HepG2 (cell line): ENCODE results near the gene SH3D19. TPM values are rescaled to one million over a fixed set of nuclear protein-coding genes. Genes with fewer than 3 reads are reported as not detected.
A peak's percentile ranks its signal among the peaks of the same experiment; 100 is the strongest.

Experiments
- ARHGAP35 ChIP-seq: sonication (generic); formaldehyde crosslinking; IDR thresholded peaks from 2 replicates; pipeline ENCODE4 v1.9.0; 2022; ENCODE audit warnings: mild to moderate bottlenecking, inconsistent platforms, moderate library complexity, missing genetic modification reagents, borderline replicate concordance
- CCDC6 ChIP-seq: sonication (generic); formaldehyde crosslinking; IDR thresholded peaks from 2 replicates; pipeline ENCODE4 v1.8.1; 2022; ENCODE audit warnings: mild to moderate bottlenecking, missing genetic modification reagents, moderate library complexity
- DNMT3B ChIP-seq: conservative IDR thresholded peaks from 2 replicates; pipeline ENCODE4 v1.6.1; 2016; ENCODE audit warnings: missing biosample characterization, control low read depth
- FOXA3 ChIP-seq: IDR thresholded peaks from 2 replicates; pipeline ENCODE4 v1.6.1; 2016; ENCODE audit warnings: missing genetic modification reagents, missing compliant biosample characterization
- FOXK2 ChIP-seq: fragments of 450-650 bp; IDR thresholded peaks from 2 replicates; pipeline ENCODE4 v1.6.1; 2016
- KMT2A ChIP-seq: sonication (generic); formaldehyde crosslinking; IDR thresholded peaks from 2 replicates; pipeline ENCODE4 v1.4.0; 2020; ENCODE audit warnings: missing genetic modification reagents
- NAIF1 ChIP-seq: sonication (generic); formaldehyde crosslinking; IDR thresholded peaks from 2 replicates; pipeline ENCODE4 v1.5.0; 2020; ENCODE audit warnings: mild to moderate bottlenecking, missing genetic modification reagents, borderline replicate concordance
- NFYB ChIP-seq: sonication (generic); formaldehyde crosslinking; IDR thresholded peaks from 2 replicates; pipeline ENCODE4 v1.4.0; 2020; ENCODE audit warnings: missing genetic modification reagents
- RFX5 ChIP-seq: IDR thresholded peaks from 2 replicates; pipeline ENCODE4 v1.6.1; 2011; ENCODE audit warnings: low read depth, low read length, improper control_type of control experiment
- SOX13 ChIP-seq, 3 experiments: fragments of 450-650 bp in 1 of 3; sonication (generic) in 1 of 3; formaldehyde crosslinking in 1 of 3; IDR thresholded peaks in 2 of 3; conservative IDR thresholded peaks in 1 of 3; 2 replicates each; pipeline versions ENCODE4 v1.5.0 to v1.6.1; 2016 to 2020; ENCODE audit warnings: antibody characterized with exemption in 1 of 3, mild to moderate bottlenecking in 1 of 3, missing compliant biosample characterization in 1 of 3, missing genetic modification reagents in 1 of 3, moderate library complexity in 1 of 3
- SP140L ChIP-seq: sonication (generic); formaldehyde crosslinking; IDR thresholded peaks from 2 replicates; pipeline ENCODE4 v1.4.0; 2020; ENCODE audit warnings: missing genetic modification reagents, borderline replicate concordance
- TRIM24 ChIP-seq: sonication (generic); formaldehyde crosslinking; IDR thresholded peaks from 2 replicates; pipeline ENCODE4 v1.8.0; 2022; ENCODE audit warnings: mild to moderate bottlenecking, missing genetic modification reagents
- U2AF2 ChIP-seq: fragments of 200-400 bp; formaldehyde crosslinking; IDR thresholded peaks from 2 replicates; pipeline ENCODE4 v1.6.1; 2017; ENCODE audit warnings: low read depth, mild to moderate bottlenecking, low read length
- ZNF121 ChIP-seq: sonication (generic); formaldehyde crosslinking; IDR thresholded peaks from 2 replicates; pipeline ENCODE4 v1.5.0; 2020; ENCODE audit warnings: mild to moderate bottlenecking, missing genetic modification reagents
- ZNF143 ChIP-seq: sonication (generic); formaldehyde crosslinking; IDR thresholded peaks from 2 replicates; pipeline ENCODE4 v1.4.0; 2020; ENCODE audit warnings: missing genetic modification reagents
- ZNF180 ChIP-seq: sonication (generic); formaldehyde crosslinking; IDR thresholded peaks from 2 replicates; pipeline ENCODE4 v1.4.0; 2020; ENCODE audit warnings: low read depth, missing genetic modification reagents, borderline replicate concordance
- ZNF234 ChIP-seq: sonication (generic); formaldehyde crosslinking; conservative IDR thresholded peaks from 2 replicates; pipeline ENCODE4 v1.5.1; 2020; ENCODE audit warnings: mild to moderate bottlenecking, missing genetic modification reagents
- ZNF274 ChIP-seq: sonication (generic); formaldehyde crosslinking; IDR thresholded peaks from 2 replicates; pipeline ENCODE4 v1.5.1; 2020; ENCODE audit warnings: mild to moderate bottlenecking, missing genetic modification reagents
- ZNF317 ChIP-seq: sonication (generic); formaldehyde crosslinking; IDR thresholded peaks from 2 replicates; pipeline ENCODE4 v1.5.0; 2020; ENCODE audit warnings: mild to moderate bottlenecking, missing genetic modification reagents
- ZNF343 ChIP-seq: sonication (generic); formaldehyde crosslinking; IDR thresholded peaks from 2 replicates; pipeline ENCODE4 v1.4.0; 2020; ENCODE audit warnings: mild to moderate bottlenecking, missing genetic modification reagents
- ZNF468 ChIP-seq: sonication (generic); formaldehyde crosslinking; IDR thresholded peaks from 2 replicates; pipeline ENCODE4 v1.8.0; 2022; ENCODE audit warnings: mild to moderate bottlenecking, moderate library complexity, missing genetic modification reagents
- ZNF484 ChIP-seq: sonication (generic); formaldehyde crosslinking; IDR thresholded peaks from 2 replicates; pipeline ENCODE4 v1.5.1; 2020; ENCODE audit warnings: mild to moderate bottlenecking, low read depth, missing genetic modification reagents, borderline replicate concordance
- ZNF569 ChIP-seq: sonication (generic); formaldehyde crosslinking; IDR thresholded peaks from 2 replicates; pipeline ENCODE4 v1.5.0; 2020; ENCODE audit warnings: mild to moderate bottlenecking, missing genetic modification reagents, moderate library complexity, borderline replicate concordance
- ZNF800 ChIP-seq: sonication (generic); formaldehyde crosslinking; IDR thresholded peaks from 2 replicates; pipeline ENCODE4 v1.4.0; 2020; ENCODE audit warnings: missing genetic modification reagents
- ZNF841 ChIP-seq: sonication (generic); formaldehyde crosslinking; IDR thresholded peaks from 2 replicates; pipeline ENCODE4 v1.8.1; 2023; ENCODE audit warnings: missing genetic modification reagents, borderline replicate concordance
- ZNF891 ChIP-seq: sonication (generic); formaldehyde crosslinking; IDR thresholded peaks from 2 replicates; pipeline ENCODE4 v1.5.0; 2020; ENCODE audit warnings: mild to moderate bottlenecking, missing genetic modification reagents
- ZSCAN12 ChIP-seq: sonication (generic); formaldehyde crosslinking; IDR thresholded peaks from 2 replicates; pipeline ENCODE4 v1.9.0; 2021; ENCODE audit warnings: mild to moderate bottlenecking, missing genetic modification reagents
- polyA plus RNA-seq, 8 experiments: library from polyadenylated mRNA; depleted of rRNA in 3 of 8; stranded (reverse) in 7 of 8; unstranded in 1 of 8; fragments of >200 nt; fragmentation: Illumina TruSeq in 4 of 8; extraction: Trizol in 4 of 8; gene quantifications; 2 replicates each; pipeline versions ENCODE4 v1.2.1 to v1.2.3, GENCODE V29; 2011 to 2016; ENCODE audit warnings: low read depth in 4 of 8, missing spikeins in 1 of 8, mixed read lengths in 1 of 8; ENCODE audit not compliant: insufficient read depth in 1 of 8
- total RNA-seq, 5 experiments: library from RNA; depleted of rRNA; stranded (reverse); fragments of >200 nt; fragmentation: Illumina TruSeq; extraction: Trizol; gene quantifications; 2 replicates each; pipeline ENCODE4 v1.2.3, GENCODE V29; 2016; ENCODE audit warnings: low read depth in 1 of 5
- TF ChIP-seq, protein P1 (sequence below): IDR thresholded peaks from 2 replicates; pipeline ENCODE4 v1.6.1; 2016; ENCODE audit warnings: low read depth, control low read depth

Gene SH3D19
- total and polyA plus RNA-seq, 2 of the 13 experiments (the other 11 are each of a cell fraction or from before 2014, with no cell fraction given) = 31.2 to 38.0 TPM

GRCh38 chr4:151204925-151205524 is 120.4 kb downstream of the SH3D19 start (continued):
- TF ChIP-seq, protein P1, sequence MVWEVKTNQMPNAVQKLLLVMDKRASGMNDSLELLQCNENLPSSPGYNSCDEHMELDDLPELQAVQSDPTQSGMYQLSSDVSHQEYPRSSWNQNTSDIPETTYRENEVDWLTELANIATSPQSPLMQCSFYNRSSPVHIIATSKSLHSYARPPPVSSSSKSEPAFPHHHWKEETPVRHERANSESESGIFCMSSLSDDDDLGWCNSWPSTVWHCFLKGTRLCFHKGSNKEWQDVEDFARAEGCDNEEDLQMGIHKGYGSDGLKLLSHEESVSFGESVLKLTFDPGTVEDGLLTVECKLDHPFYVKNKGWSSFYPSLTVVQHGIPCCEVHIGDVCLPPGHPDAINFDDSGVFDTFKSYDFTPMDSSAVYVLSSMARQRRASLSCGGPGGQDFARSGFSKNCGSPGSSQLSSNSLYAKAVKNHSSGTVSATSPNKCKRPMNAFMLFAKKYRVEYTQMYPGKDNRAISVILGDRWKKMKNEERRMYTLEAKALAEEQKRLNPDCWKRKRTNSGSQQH = no peak
- TF ChIP-seq TRIM24 (peak; percentile 41; the same call in 1 of the 2 replicates), ZNF274 (no peak), RFX5 (no peak), FOXA3 (peak; percentile 79), ARHGAP35 (CRISPR knock-in tag) (no peak), ZNF569 (no peak), NAIF1 (CRISPR knock-in tag) (peak; percentile 61; the same call in 1 of the 2 replicates), ZNF317 (CRISPR knock-in tag) (peak; percentile 53; the same call in 1 of the 2 replicates), DNMT3B (CRISPR knock-in tag) (no peak), FOXK2 (peak; percentile 24; the same call in 1 of the 2 replicates), NFYB (CRISPR knock-in tag) (no peak), ZNF468 (CRISPR knock-in tag) (no peak), ZNF800 (CRISPR knock-in tag) (peak; percentile 67; the same call in 1 of the 2 replicates), ZNF143 (peak; percentile 81), ZNF121 (CRISPR knock-in tag) (peak; percentile 57; the same call in 1 of the 2 replicates), ZNF484 (CRISPR knock-in tag) (no peak), ZNF891 (CRISPR knock-in tag) (no peak), ZNF180 (CRISPR knock-in tag) (no peak), SOX13 (IDR thresholded peaks at IDR 0.05) (peak; percentile 63; the same call in 1 of the 2 replicates), SOX13 (CRISPR knock-in tag; conservative IDR thresholded peaks at IDR 0.05 in 1 of 2, IDR thresholded peaks at IDR 0.05 in 1 of 2) (peak in 1 of 2 experiments; percentile 86; a peak in 2 of 4 replicates), ZNF343 (no peak), ZSCAN12 (CRISPR knock-in tag) (no peak), ZNF841 (CRISPR knock-in tag) (no peak), KMT2A (CRISPR knock-in tag) (peak; percentile 38; the same call in 1 of the 2 replicates), SP140L (CRISPR knock-in tag) (no peak), CCDC6 (CRISPR knock-in tag) (peak; percentile 19; the same call in 1 of the 2 replicates), ZNF234 (CRISPR knock-in tag) (no peak), U2AF2 (no peak)
